IPS-18a (cell line): ENCODE data around the gene CCL24.

Experiments
- H3K27ac ChIP-seq: one replicate; pipeline ENCODE4 v1.5.1; 2013; ENCODE audit warnings: low read length
- H3K27me3 ChIP-seq: one replicate; pipeline ENCODE4 v1.6.1; 2013; ENCODE audit warnings: mild to moderate bottlenecking, low read length; ENCODE audit not compliant: control insufficient read depth, insufficient read depth
- H3K36me3 ChIP-seq: one replicate; pipeline ENCODE4 v1.6.1; 2013; ENCODE audit warnings: low read depth, low read length; ENCODE audit not compliant: control insufficient read depth
- H3K4me1 ChIP-seq: one replicate; pipeline ENCODE4 v1.6.1; 2013; ENCODE audit warnings: low read depth, low read length; ENCODE audit not compliant: control insufficient read depth
- H3K4me3 ChIP-seq: one replicate; pipeline ENCODE4 v1.5.1; 2013; ENCODE audit warnings: low read length
- H3K9ac ChIP-seq: one replicate; pipeline ENCODE4 v1.6.1; 2013; ENCODE audit warnings: mild to moderate bottlenecking, low read length, moderate library complexity
- H3K9me3 ChIP-seq: one replicate; pipeline ENCODE4 v1.6.1; 2013; ENCODE audit warnings: low read depth, low read length; ENCODE audit not compliant: control insufficient read depth

The CCL24 gene

DNA sequence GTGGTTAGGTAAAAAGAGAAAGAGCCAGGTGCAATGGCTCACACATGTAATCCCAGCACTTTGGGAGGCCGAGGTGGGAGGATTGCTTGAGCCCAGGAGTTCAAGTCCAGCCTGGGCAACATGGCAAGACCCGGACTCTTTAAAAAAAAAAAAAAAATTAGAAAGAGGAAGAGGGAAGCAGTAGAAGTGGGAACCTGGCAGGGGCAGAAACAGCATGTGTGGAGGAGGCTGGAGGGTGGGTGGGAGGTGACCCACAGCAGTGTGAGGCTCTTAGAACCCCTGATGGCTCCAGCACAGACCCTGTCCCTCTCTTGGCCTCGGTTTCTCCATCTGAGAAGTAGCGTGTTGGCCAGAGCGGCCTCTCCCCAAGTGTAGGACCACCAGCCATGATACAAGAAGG, 4.9 kb upstream of the CCL24 start:
- H3K9ac ChIP-seq = no peak overlapping the region
- no peaks in the 10 kb centered on the region for H3K4me1 ChIP-seq
- H3K27me3 ChIP-seq = no peaks in the 10 kb centered on the region
- H3K36me3 ChIP-seq = no peaks in the 10 kb centered on the region
- H3K4me3 ChIP-seq = no peak overlapping the region
- no peaks in the 10 kb centered on the region for H3K9me3 ChIP-seq
- no peak overlapping the region for H3K27ac ChIP-seq

DNA sequence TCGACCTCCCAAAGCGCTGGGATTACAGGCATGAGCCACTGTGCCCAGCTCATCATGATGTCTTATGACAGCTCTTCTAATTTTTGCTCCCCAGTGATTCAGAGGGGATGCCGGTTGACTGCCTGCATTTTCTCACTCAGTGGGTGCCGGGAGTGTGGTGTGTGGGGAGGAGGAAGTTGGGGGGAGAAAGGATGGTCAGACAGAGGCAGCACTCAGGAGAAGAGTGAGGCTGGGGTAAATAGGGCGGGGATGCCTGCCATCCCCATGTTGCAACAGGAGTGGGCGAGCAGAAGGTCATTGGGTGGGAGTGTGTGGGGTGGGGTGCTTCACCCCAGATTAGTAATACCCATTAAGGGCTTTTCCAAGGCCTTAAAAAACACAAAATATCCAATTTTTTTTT, 3.5 kb upstream of the CCL24 start:
- no peak overlapping the region for H3K27ac ChIP-seq
- H3K27me3 ChIP-seq = no peaks in the 10 kb centered on the region
- no peak overlapping the region for H3K9ac ChIP-seq
- H3K4me1 ChIP-seq = no peaks in the 10 kb centered on the region
- no peaks in the 10 kb centered on the region for H3K9me3 ChIP-seq
- H3K4me3 ChIP-seq = no peak overlapping the region
- H3K36me3 ChIP-seq = no peaks in the 10 kb centered on the region

DNA sequence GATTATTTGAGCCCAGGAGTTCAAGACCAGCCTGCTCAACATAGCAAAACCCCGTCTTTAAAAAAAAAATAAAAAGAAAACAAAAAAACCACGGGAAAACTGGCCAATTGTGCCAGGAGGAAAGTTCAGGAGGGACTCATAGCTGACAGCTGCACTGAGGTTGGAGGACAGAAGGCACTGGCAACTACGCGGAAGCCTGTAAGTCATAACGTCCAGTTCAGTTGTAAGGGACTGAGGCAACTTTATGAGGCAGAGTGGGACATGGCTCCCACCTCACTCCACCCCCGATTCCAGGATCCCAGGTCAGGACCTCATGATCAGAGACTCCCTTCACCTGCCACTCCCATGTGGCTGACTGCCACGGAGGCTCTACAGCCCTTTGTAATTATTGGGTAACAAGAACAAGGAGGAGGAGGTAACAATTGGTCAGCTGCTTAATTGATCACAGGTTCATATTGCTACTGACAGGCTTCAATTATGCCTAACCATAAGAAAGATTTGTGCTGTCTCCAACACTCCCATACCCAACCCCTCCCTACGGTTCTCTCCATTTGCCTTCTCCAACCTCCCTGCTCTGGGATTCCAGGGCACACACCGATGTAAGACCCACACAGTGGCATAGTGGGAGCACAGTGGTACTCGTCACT, 1.9 kb upstream of the CCL24 start:
- Histone ChIP-seq H3K4me1 (no peaks in the 10 kb centered on the region), H3K9me3 (no peaks in the 10 kb centered on the region), H3K27me3 (no peaks in the 10 kb centered on the region), H3K4me3 (no peak overlapping the region), H3K9ac (no peak overlapping the region), H3K27ac (no peak overlapping the region), H3K36me3 (no peaks in the 10 kb centered on the region)

DNA sequence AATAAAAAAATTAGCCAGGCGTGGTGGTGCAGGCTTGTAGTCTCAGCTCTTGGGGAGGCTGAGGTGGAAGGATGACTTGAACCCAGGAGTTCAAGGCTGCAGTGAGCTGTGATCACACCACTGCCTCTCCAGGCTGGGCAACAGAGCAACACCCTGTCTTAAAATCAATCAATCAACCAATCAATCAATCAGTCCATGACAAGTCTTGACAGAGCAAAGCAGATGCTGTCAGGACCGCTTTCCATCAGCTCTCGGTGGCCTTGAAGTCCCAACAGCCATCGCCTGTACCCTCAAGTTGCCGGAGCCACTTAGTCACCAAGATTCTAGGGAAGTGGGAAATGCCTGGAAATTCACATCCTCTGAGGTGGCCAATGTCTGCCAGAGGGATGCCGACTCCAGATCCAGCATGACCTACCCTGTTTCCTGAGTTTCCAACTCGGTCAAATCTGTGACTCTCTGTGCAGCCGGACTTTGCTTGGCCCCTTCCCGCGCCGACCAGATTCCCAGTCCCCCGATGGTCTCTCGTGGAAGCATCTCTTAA, 871 bp upstream of the CCL24 start:
- Histone ChIP-seq H3K4me3 (no peak overlapping the region), H3K9me3 (no peaks in the 10 kb centered on the region), H3K9ac (no peak overlapping the region), H3K27ac (no peak overlapping the region), H3K36me3 (no peaks in the 10 kb centered on the region), H3K27me3 (no peaks in the 10 kb centered on the region), H3K4me1 (no peaks in the 10 kb centered on the region)

DNA sequence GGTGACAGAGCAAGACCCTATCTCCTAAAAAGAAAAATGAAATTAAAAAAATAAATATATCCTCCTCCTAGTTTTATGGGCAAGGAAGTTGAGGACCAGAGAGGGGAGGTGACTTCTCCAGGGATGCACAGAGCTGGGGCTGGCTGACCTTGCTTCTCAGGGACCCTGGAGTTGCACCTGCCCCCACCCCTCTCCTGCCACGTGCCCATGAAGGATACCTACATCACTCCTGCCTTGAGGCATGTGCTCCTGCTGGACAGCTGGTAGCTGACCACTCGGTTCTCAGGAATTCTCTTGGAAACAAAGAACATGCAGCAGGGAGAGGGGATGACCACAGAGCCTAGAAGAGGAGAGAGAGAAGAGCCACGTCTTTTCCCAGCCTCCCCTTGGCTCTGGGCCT, 522 bp downstream of the CCL24 start:
- no peaks in the 10 kb centered on the region for H3K9me3 ChIP-seq
- H3K4me3 ChIP-seq = no peak overlapping the region
- H3K4me1 ChIP-seq = no peaks in the 10 kb centered on the region
- H3K36me3 ChIP-seq = no peaks in the 10 kb centered on the region
- H3K9ac ChIP-seq = no peak overlapping the region
- no peak overlapping the region for H3K27ac ChIP-seq
- H3K27me3 ChIP-seq = no peaks in the 10 kb centered on the region

DNA sequence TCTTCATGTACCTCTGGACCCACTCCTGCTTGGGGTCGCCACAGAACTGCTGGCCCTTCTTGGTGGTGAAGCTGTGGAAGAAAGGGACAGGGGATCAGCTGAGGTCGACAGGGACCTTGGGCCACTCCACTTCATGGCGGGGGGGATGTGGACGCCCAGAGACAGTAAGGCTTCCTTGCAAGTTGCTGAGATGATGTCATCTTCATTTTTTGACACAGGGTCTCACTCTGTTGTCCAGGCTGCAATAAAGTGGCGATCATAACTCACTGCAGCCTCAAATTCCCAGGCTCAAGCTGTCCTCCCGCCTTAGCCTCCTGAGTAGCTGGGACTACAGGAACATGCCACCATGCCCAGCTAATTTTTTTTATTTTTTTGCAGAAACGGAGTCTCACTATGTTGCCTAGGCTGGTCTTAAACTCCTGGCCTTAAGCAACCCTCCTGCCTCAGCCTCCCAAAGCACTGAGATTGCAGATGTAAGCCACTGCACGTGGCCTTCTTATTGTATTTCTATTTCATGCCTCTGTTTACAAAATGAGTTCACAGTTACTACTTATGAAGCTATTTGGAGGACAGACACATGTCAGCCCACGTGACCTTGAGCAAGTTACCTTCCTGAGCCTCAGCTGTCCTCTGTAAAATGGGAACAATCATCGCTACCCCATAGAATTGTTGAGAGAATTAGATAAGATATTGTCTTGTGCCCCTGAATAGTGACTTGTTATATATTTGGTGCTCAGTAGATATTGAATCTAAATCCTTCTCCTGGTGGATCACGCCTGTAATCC, 1.5 kb downstream of the CCL24 start:
- H3K9ac ChIP-seq = no peak overlapping the region
- H3K27ac ChIP-seq = no peak overlapping the region
- H3K4me3 ChIP-seq = no peak overlapping the region
- H3K9me3 ChIP-seq = no peaks in the 10 kb centered on the region
- H3K36me3 ChIP-seq = no peaks in the 10 kb centered on the region
- H3K4me1 ChIP-seq = no peaks in the 10 kb centered on the region
- no peaks in the 10 kb centered on the region for H3K27me3 ChIP-seq

DNA sequence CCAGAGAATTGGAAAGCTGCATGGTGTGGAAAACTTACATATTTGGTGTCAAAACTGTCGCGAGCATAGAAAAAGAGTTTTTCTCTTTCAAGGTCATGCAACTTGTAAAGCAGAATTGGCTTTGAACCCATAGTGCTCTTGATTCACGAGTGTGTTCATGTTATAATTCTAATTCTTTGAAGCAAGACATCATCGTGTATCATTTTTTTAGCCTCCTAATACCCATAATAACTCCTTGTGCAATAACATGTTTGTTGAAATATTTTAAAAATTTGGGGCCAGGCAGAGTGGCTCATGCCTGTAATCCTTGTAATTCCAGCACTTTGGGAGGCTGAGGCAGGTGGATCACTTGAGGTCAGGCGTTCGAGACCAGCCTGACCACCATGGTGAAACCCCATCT, 4.2 kb downstream of the CCL24 start:
- Histone ChIP-seq H3K4me1 (no peaks in the 10 kb centered on the region), H3K27ac (no peak overlapping the region), H3K9me3 (peaks cover 6% of the 10 kb centered on the region), H3K27me3 (no peaks in the 10 kb centered on the region), H3K36me3 (no peaks in the 10 kb centered on the region), H3K9ac (no peak overlapping the region), H3K4me3 (no peak overlapping the region)

DNA sequence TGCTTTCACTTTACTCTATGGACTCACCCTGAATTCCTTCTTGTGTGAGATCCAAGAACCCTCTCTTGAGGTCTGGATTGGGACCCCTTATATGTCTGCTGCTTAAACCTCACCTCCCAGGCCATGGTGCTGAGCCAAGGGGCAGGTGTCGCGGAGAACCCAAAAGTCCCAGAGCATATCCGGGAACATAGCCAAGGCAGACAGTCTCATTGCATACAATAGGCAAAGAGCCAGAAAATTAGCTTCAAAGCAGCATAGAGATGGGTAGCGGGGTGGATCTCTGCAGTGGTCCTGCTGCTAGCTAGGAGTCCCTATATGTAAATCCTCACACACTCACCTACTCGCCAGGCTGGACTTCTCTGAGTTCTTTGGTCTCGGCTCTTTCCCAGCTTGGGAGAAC, 5.5 kb downstream of the CCL24 start:
- no peaks in the 10 kb centered on the region for H3K36me3 ChIP-seq
- H3K9ac ChIP-seq = no peak overlapping the region
- no peak overlapping the region for H3K4me3 ChIP-seq
- no peaks in the 10 kb centered on the region for H3K4me1 ChIP-seq
- no peaks in the 10 kb centered on the region for H3K27me3 ChIP-seq
- peaks cover 6% of the 10 kb centered on the region for H3K9me3 ChIP-seq
- H3K27ac ChIP-seq = no peak overlapping the region

DNA sequence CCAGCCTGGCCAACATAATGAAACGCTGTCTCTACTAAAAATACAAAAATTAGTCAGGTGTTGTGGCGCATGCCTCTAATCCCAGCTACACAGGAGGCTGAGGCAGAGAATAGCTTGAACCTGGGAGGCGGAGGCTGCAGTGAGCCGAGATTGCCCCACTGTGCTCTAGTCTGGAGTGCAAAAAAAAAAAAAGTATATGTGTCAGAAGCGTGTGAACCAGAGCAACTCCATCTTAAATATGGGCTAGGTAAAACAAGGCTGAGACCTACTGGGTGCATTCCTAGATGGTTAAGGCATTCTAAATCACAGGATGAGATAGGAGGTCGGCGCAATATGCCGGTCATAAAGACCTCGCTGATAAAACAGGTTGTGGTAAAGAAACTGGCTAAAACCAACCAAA, 6.2 kb downstream of the CCL24 start:
- no peaks in the 10 kb centered on the region for H3K27me3 ChIP-seq
- no peaks in the 10 kb centered on the region for H3K4me1 ChIP-seq
- H3K9ac ChIP-seq = no peak overlapping the region
- H3K4me3 ChIP-seq = no peak overlapping the region
- no peak overlapping the region for H3K27ac ChIP-seq
- peaks cover 6% of the 10 kb centered on the region for H3K9me3 ChIP-seq
- no peaks in the 10 kb centered on the region for H3K36me3 ChIP-seq

DNA sequence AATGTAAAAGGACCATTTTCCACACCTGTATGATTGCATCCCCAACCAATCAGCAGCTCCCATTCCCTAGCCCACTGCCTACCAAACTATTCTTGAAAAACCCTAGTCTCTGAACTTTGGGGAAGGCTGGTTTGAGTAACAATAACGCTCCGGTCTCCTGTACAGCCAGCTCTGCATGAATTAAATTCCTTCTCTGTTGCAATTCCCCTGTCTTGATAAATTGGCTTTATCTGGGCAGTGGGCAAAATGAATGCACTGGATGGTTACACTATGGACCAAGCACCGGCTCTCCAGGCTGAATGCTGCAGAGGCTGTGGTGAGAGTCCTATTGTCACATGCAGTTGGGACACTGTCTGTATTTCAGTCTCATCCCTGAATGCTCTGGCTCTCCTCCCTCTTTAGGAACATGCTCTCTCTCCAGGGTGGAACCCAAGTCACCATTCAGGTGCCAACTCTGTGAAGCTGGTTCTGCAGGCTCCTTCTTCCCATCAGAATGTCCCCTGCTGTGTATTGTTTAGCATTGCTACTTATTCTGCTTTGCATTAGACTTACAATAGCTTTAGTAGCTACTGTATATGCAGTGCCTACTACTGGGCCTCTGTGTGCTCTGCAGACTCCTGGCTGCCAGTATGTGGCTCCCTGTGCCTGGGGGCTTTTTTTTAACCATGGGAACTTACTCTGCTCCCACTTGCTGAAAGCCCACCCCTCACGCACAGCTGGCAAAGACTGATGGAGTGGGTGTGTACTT, 6.9 kb downstream of the CCL24 start:
- H3K27ac ChIP-seq = no peak overlapping the region
- H3K4me3 ChIP-seq = no peak overlapping the region
- H3K9ac ChIP-seq = no peak overlapping the region
- H3K27me3 ChIP-seq = no peaks in the 10 kb centered on the region
- H3K9me3 ChIP-seq = peaks cover 6% of the 10 kb centered on the region
- H3K36me3 ChIP-seq = no peaks in the 10 kb centered on the region
- no peaks in the 10 kb centered on the region for H3K4me1 ChIP-seq

DNA sequence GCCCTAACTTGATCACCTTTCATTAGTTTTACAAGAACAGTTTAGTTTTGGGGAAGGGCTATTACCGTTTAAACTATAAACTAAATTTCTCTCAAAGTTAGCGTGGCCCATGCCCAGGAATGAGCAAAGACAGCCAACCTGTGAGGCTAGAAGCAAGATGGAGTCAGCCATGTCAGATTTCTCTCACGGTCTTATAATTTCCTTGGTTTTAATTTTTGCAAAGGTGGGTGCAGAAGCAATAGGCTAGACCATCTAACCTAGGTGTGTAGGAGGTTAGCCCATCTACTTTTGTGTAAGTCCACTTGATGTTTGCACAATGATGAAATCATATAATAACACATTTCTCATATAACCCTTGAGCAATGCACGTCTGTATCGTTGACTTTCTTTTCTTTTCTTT, 8.9 kb downstream of the CCL24 start:
- no peaks in the 10 kb centered on the region for H3K36me3 ChIP-seq
- no peak overlapping the region for H3K4me3 ChIP-seq
- H3K27me3 ChIP-seq = no peaks in the 10 kb centered on the region
- H3K9ac ChIP-seq = no peak overlapping the region
- H3K9me3 ChIP-seq = peaks cover 6% of the 10 kb centered on the region
- no peaks in the 10 kb centered on the region for H3K4me1 ChIP-seq
- H3K27ac ChIP-seq = no peak overlapping the region
